Measurements from ENCODE around the gene FAM50A. TPM values are rescaled to one million over a fixed set of nuclear protein-coding genes. Genes with fewer than 3 reads are reported as not detected.

Gene FAM50A
- total RNA-seq, 1 donor from 2014 or later = 108 TPM

DNA sequence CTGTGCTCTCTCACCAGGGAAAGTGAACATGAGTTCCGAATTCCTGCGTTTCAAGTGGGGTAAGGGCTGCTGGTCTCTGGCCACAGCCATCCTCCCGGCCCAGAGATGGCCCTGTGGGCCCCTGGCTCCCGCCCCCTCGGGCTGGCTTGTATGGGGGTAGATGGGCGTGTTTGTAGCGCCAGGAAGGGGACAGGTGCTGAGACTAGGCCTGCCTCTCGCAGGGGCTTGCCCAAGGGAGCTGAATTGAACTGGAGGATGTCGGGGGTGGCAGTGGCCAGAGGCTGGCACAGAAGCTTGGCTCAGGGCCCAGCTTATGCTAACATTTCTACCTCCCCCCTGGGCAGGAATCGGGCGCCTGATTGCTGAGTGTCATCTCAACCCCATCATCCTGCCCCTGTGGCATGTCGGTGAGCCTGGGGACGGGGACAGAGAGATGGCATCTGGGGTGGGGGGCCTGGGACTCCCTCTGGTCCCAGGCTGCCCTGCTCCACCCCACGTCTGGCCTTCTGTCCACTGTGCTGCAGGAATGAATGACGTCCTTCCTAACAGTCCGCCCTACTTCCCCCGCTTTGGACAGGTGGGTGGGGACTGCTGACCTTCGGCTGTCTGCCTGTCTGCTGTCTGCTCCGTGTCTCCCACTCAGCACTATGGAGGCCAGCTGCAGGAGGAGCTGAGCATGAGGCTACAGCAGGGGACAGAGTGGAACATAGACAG, 24.1 kb upstream of the FAM50A start:
- H3K4me1 Mint-ChIP-seq (ENCODE audit: low read depth) = peaks cover 3% of the 10 kb centered on the region
- no peaks in the 10 kb centered on the region for H3K36me3 Mint-ChIP-seq (ENCODE audit: low read depth)
- H3K27ac Mint-ChIP-seq (ENCODE audit: unreplicated experiment) = no peak overlapping the region
- DNase-seq (ENCODE audit: low spot score) = no peak
- H3K4me3 Mint-ChIP-seq (ENCODE audit: unreplicated experiment) = no peak overlapping the region
- no peaks in the 10 kb centered on the region for H3K27me3 Mint-ChIP-seq (ENCODE audit: low read depth)
- TF ChIP-seq CTCF (IDR thresholded peaks at IDR 0.05) = no peak
- no peaks in the 10 kb centered on the region for H3K9me3 Mint-ChIP-seq (ENCODE audit: low read depth)

DNA sequence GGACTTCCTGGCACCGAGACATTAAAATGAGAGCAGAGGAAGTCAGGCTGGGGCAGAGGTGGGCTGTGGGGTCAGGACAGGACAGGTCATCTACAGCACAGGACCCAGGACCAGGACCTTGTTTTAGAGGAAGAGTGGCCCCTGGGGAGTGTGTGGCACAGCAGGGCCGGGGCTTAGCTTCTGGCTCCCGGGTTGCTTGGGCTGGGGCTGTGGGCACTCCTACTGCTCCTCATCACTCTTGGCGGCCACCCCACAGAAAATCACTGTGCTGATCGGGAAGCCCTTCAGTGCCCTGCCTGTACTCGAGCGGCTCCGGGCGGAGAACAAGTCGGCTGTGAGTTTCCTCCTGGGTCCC, 23.6 kb upstream of the FAM50A start:
- Mint-ChIP-seq H3K36me3 (ENCODE audit: low read depth) (no peaks in the 10 kb centered on the region), H3K27ac (ENCODE audit: unreplicated experiment) (no peak overlapping the region), H3K27me3 (ENCODE audit: low read depth) (no peaks in the 10 kb centered on the region), H3K9me3 (ENCODE audit: low read depth) (no peaks in the 10 kb centered on the region), H3K4me3 (ENCODE audit: unreplicated experiment) (no peak overlapping the region), H3K4me1 (ENCODE audit: low read depth) (peaks cover 3% of the 10 kb centered on the region)
- no peak for DNase-seq (ENCODE audit: low spot score)
- no peak for TF ChIP-seq CTCF (IDR thresholded peaks at IDR 0.05)

DNA sequence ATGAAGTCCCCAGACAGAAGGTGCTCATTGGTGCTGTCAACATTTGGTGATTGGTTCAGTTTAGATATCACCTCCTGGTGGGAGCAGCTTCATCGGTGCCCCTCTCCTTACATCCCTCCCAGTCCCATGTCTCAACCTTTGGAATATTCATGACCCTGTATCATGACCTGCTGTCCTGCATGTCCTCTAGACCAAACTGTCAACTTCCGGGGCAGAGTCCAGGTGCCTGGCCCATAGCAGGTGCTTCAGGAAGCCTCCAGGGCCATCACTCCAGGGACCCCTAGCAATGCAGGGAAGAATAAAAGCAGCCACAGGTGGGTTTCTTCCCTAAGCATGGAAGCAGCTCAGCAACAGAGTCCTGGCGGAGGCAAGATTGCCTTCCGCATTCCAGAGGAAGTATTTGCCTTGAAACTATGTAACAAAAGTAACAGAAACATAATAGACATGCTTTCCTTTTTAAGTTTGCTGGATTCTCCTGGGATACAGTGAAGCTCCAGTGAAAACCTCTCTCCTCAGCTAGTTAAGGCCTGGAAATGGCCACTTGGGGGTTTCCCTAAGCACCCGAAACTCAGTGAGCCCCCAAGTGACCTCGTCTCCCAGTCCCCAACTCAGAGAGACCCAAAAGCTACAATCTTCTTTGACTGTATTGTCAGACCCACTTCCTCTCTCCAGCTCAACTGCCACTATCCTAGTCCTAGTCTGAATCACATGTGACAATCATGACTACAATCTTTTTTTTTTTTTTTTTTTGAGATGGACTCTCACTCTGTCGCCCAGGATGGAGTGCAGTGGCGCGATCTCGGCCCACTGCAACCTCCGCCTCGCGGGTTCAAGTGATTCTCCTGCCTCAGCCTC, 16.8 kb upstream of the FAM50A start:
- Mint-ChIP-seq H3K9me3 (ENCODE audit: low read depth) (no peaks in the 10 kb centered on the region), H3K27me3 (ENCODE audit: low read depth) (no peaks in the 10 kb centered on the region), H3K4me1 (ENCODE audit: low read depth) (peaks cover 30% of the 10 kb centered on the region), H3K4me3 (ENCODE audit: unreplicated experiment) (peak overlapping the region; percentile 25), H3K36me3 (ENCODE audit: low read depth) (no peaks in the 10 kb centered on the region), H3K27ac (ENCODE audit: unreplicated experiment) (peak overlapping the region; percentile 65)
- no peak for DNase-seq (ENCODE audit: low spot score)
- no peak for TF ChIP-seq CTCF (IDR thresholded peaks at IDR 0.05)

DNA sequence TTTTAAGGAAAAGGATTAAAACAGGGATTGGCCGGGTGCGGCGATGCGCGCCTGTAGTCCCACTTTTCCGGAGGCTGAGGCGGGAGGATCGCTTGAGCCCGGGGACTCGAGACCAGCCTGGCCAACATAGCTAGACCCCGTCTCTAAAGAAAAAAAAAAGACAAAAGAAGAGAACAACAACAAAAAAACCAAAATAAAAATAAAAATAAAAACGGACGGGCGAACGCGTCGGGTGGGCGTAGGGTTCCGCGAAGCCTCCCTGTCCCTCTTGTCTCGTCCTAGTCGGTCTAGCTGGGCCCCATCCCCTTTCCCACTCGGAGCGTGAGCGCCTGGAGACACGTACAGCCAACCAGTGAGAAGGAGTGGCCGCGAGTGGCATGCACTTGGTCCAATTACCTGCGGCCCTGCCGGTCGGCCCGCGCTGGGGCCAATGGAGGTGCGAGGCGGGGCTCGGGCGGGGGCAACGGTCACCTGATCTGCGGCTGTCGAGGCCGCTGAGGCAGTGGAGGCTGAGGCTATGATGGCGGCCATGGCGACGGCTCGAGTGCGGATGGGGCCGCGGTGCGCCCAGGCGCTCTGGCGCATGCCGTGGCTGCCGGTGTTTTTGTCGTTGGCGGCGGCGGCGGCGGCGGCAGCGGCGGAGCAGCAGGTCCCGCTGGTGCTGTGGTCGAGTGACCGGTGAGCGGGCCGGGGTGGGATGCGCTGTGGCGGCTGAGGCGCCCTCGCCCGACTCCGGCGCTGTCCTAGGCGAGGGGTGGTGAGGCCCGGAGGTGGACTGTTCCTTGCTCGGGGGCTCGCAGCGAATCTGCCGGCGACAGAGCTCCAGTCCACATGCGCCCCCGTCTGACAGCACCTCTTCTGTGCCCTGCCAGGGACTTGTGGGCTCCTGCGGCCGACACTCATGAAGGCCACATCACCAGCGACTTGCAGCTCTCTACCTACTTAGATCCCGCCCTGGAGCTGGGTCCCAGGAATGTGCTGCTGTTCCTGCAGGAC, 15.5 kb upstream of the FAM50A start, which contains the start of gene ATP6AP1:
Gene ATP6AP1 (plus strand): TSS at position 502 of the 996 bp plus-strand sequence. CDS start 16 bp downstream, at position 518.
- DNase-seq (ENCODE audit: low spot score) = no peak
- peaks cover 30% of the 10 kb centered on the region for H3K4me1 Mint-ChIP-seq (ENCODE audit: low read depth)
- H3K4me3 Mint-ChIP-seq (ENCODE audit: unreplicated experiment) = peak within 1 kb of the TSS; percentile 75
- H3K36me3 Mint-ChIP-seq (ENCODE audit: low read depth) = peaks cover 2% of the 10 kb centered on the region
- H3K27ac Mint-ChIP-seq (ENCODE audit: unreplicated experiment) = peak within 1 kb of the TSS; percentile 65
- H3K9me3 Mint-ChIP-seq (ENCODE audit: low read depth) = no peaks in the 10 kb centered on the region
- TF ChIP-seq CTCF (IDR thresholded peaks at IDR 0.05) = peak; percentile 30
- no peaks in the 10 kb centered on the region for H3K27me3 Mint-ChIP-seq (ENCODE audit: low read depth)
